K562 (cell line): ENCODE results near the gene CYB5B. TPM values are rescaled to one million over a fixed set of nuclear protein-coding genes. Genes with fewer than 3 reads are reported as not detected.
A peak's percentile ranks its signal among the peaks of the same experiment; 100 is the strongest.

Source experiments
- ARID1B ChIP-seq: fragments of 450-650 bp; IDR thresholded peaks from 2 replicates; pipeline ENCODE4 v1.6.1; 2016; ENCODE audit warnings: antibody characterized with exemption, mild to moderate bottlenecking, inconsistent platforms
- CBFA2T3 ChIP-seq: fragments of 450-650 bp; IDR thresholded peaks from 2 replicates; pipeline ENCODE4 v1.6.1; 2017
- CCNT2 ChIP-seq: IDR thresholded peaks from 2 replicates; pipeline ENCODE4 v1.6.1; 2011; ENCODE audit warnings: borderline replicate concordance, low read depth, mild to moderate bottlenecking, moderate library complexity, mixed read lengths, low read length; ENCODE audit not compliant: insufficient read length; ENCODE audit errors: extremely low read depth
- CEBPB ChIP-seq: fragments of 450-650 bp; IDR thresholded peaks from 2 replicates; pipeline ENCODE4 v1.6.1; 2016; ENCODE audit warnings: missing genetic modification characterization, missing compliant biosample characterization
- EHMT2 ChIP-seq: fragments of 450-650 bp; IDR thresholded peaks from 2 replicates; pipeline ENCODE4 v1.6.1; 2018; ENCODE audit warnings: antibody characterized with exemption
- ETV5 ChIP-seq: sonication (generic); formaldehyde crosslinking; IDR thresholded peaks from 2 replicates; pipeline ENCODE4 v1.4.0; 2020; ENCODE audit warnings: low read depth, mild to moderate bottlenecking, missing genetic modification reagents
- GTF2E2 ChIP-seq: fragments of 200-800 bp; sonication (Bioruptor generic); IDR thresholded peaks from 2 replicates; pipeline ENCODE4 v1.6.1; 2016; ENCODE audit warnings: missing genetic modification characterization, missing compliant biosample characterization
- MTA3 ChIP-seq: fragments of 450-650 bp; formaldehyde crosslinking; IDR thresholded peaks from 2 replicates; pipeline ENCODE4 v1.6.1; 2017; ENCODE audit warnings: mild to moderate bottlenecking, borderline replicate concordance
- OTX1 ChIP-seq: fragments of 450-650 bp; formaldehyde crosslinking; IDR thresholded peaks from 2 replicates; pipeline ENCODE4 v1.4.0; 2022; ENCODE audit warnings: mild to moderate bottlenecking
- RFX7 ChIP-seq: fragments of 250-450 bp; sonication (Bioruptor Pico); IDR thresholded peaks from 2 replicates; pipeline ENCODE4 v1.5.1; 2021; ENCODE audit warnings: mild to moderate bottlenecking
- SOX6 ChIP-seq: fragments of 450-650 bp; IDR thresholded peaks from 2 replicates; pipeline ENCODE4 v1.6.1; 2014; ENCODE audit warnings: mild to moderate bottlenecking
- TAF7 ChIP-seq: fragments of 450-650 bp; IDR thresholded peaks from 2 replicates; pipeline ENCODE4 v1.6.1; 2016; ENCODE audit warnings: missing genetic modification characterization, missing compliant biosample characterization
- TCF3 ChIP-seq: sonication (generic); formaldehyde crosslinking; IDR thresholded peaks from 2 replicates; pipeline ENCODE4 v1.4.0; 2020; ENCODE audit warnings: mild to moderate bottlenecking, missing genetic modification reagents
- TFAM ChIP-seq: fragments of 250-450 bp; sonication (Bioruptor Pico); conservative IDR thresholded peaks from 2 replicates; pipeline ENCODE4 v1.5.0; 2021; ENCODE audit warnings: mild to moderate bottlenecking, moderate library complexity
- ZFP1 ChIP-seq: fragments of 450-650 bp; formaldehyde crosslinking; IDR thresholded peaks from 2 replicates; pipeline ENCODE4 v1.4.0; 2020; ENCODE audit warnings: mild to moderate bottlenecking, mixed read lengths
- polyA plus RNA-seq, 8 experiments: library from polyadenylated mRNA; depleted of rRNA in 4 of 8; stranded (reverse) in 5 of 8; unstranded in 3 of 8; fragments of >200 nt; fragmentation: Nextera tagmentation in 2 of 8; fragmentation: Illumina TruSeq in 1 of 8; extraction: Ambion mirVana in 2 of 8; extraction: Trizol in 1 of 8; gene quantifications; 2 replicates each; pipeline versions ENCODE4 v1.2.1 to v1.2.3, GENCODE V29; 2011 to 2014; ENCODE audit warnings: inconsistent platforms in 1 of 8, missing spikeins in 1 of 8
- total RNA-seq, 7 experiments: library from RNA; depleted of rRNA in 6 of 7; stranded (reverse); fragments of >200 nt in 6 of 7; fragmentation: Illumina TruSeq in 2 of 7; extraction: Trizol in 2 of 7; gene quantifications; 2 replicates each; pipeline versions ENCODE4 v1.2.1 to v1.2.3, GENCODE V29; 2011 to 2021; ENCODE audit warnings: low replicate concordance in 1 of 7
- TF ChIP-seq, protein P1 (sequence below): fragments of 250-450 bp; sonication (Bioruptor Pico); IDR thresholded peaks from 2 replicates; pipeline ENCODE4 v1.4.0; 2020; ENCODE audit warnings: mild to moderate bottlenecking, moderate library complexity, borderline replicate concordance
- TF ChIP-seq, protein P2 (sequence below), 2 experiments: fragments of 450-650 bp in 1 of 2; sonication (generic) in 1 of 2; formaldehyde crosslinking; conservative IDR thresholded peaks; 2 replicates each; pipeline versions ENCODE4 v1.4.0 to v1.8.1; 2020 to 2022; ENCODE audit warnings: mild to moderate bottlenecking in 1 of 2, missing genetic modification reagents in 1 of 2
- TF ChIP-seq, protein P3 (sequence below): fragments of 200-400 bp; formaldehyde crosslinking; IDR thresholded peaks from 2 replicates; pipeline ENCODE4 v1.6.1; 2017; ENCODE audit warnings: mild to moderate bottlenecking, low read depth, low read length, moderate library complexity
- TF ChIP-seq, protein P4 (sequence below): fragments of 450-650 bp; IDR thresholded peaks from 2 replicates; pipeline ENCODE4 v1.6.1; 2018; ENCODE audit not compliant: partially characterized antibody

The CYB5B gene
- total and polyA plus RNA-seq, 9 of the 15 experiments (the other 6 are each of a cell fraction or from before 2014, with no cell fraction given), result 29.9 to 274 (median 136) TPM

DNA sequence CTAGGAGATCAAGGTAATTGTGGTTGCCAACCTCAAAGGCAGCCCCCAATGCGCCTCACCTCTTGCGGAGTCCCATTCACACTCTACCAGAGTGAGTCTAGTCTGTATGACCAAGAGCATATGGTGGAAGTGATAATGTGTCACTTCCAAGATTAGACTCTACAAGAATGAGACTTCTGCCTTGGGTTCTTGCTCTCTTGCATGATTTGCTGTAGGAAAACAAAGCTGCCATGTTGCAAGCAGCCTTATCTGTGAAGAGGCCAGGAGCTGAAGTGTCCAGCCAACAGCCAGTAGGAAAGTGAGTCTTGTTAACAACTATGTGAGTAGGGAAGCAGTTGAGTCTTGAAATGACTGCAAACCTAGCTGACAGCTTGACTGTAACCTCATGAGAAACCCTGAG is 42.0 kb upstream of the CYB5B start (continued):
- TF ChIP-seq CCNT2, result no peak
- no peak for TF ChIP-seq RFX7 (CRISPR knock-in tag)
- TF ChIP-seq EHMT2, result peak; percentile 74
- TF ChIP-seq TAF7 (tag), result no peak
- TF ChIP-seq GTF2E2, result no peak
- TF ChIP-seq ARID1B, result peak; percentile 68
- TF ChIP-seq ZFP1, result no peak
- TF ChIP-seq CBFA2T3, result peak; percentile 59
- TF ChIP-seq, protein P1, sequence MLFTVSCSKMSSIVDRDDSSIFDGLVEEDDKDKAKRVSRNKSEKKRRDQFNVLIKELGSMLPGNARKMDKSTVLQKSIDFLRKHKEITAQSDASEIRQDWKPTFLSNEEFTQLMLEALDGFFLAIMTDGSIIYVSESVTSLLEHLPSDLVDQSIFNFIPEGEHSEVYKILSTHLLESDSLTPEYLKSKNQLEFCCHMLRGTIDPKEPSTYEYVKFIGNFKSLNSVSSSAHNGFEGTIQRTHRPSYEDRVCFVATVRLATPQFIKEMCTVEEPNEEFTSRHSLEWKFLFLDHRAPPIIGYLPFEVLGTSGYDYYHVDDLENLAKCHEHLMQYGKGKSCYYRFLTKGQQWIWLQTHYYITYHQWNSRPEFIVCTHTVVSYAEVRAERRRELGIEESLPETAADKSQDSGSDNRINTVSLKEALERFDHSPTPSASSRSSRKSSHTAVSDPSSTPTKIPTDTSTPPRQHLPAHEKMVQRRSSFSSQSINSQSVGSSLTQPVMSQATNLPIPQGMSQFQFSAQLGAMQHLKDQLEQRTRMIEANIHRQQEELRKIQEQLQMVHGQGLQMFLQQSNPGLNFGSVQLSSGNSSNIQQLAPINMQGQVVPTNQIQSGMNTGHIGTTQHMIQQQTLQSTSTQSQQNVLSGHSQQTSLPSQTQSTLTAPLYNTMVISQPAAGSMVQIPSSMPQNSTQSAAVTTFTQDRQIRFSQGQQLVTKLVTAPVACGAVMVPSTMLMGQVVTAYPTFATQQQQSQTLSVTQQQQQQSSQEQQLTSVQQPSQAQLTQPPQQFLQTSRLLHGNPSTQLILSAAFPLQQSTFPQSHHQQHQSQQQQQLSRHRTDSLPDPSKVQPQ (CRISPR knock-in tag), result no peak
- TF ChIP-seq, protein P2, sequence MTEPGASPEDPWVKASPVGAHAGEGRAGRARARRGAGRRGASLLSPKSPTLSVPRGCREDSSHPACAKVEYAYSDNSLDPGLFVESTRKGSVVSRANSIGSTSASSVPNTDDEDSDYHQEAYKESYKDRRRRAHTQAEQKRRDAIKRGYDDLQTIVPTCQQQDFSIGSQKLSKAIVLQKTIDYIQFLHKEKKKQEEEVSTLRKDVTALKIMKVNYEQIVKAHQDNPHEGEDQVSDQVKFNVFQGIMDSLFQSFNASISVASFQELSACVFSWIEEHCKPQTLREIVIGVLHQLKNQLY (CRISPR knock-in tag; conservative IDR thresholded peaks at IDR 0.05), result no peak
- TF ChIP-seq TCF3 (CRISPR knock-in tag), result peak; percentile 80
- TF ChIP-seq ETV5 (CRISPR knock-in tag), result no peak
- TF ChIP-seq, protein P3, sequence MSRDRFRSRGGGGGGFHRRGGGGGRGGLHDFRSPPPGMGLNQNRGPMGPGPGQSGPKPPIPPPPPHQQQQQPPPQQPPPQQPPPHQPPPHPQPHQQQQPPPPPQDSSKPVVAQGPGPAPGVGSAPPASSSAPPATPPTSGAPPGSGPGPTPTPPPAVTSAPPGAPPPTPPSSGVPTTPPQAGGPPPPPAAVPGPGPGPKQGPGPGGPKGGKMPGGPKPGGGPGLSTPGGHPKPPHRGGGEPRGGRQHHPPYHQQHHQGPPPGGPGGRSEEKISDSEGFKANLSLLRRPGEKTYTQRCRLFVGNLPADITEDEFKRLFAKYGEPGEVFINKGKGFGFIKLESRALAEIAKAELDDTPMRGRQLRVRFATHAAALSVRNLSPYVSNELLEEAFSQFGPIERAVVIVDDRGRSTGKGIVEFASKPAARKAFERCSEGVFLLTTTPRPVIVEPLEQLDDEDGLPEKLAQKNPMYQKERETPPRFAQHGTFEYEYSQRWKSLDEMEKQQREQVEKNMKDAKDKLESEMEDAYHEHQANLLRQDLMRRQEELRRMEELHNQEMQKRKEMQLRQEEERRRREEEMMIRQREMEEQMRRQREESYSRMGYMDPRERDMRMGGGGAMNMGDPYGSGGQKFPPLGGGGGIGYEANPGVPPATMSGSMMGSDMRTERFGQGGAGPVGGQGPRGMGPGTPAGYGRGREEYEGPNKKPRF, result no peak
- TF ChIP-seq MTA3, result no peak
- no peak for TF ChIP-seq OTX1 (CRISPR knock-in tag)
- no peak for TF ChIP-seq TFAM (CRISPR knock-in tag)
- TF ChIP-seq, protein P4, sequence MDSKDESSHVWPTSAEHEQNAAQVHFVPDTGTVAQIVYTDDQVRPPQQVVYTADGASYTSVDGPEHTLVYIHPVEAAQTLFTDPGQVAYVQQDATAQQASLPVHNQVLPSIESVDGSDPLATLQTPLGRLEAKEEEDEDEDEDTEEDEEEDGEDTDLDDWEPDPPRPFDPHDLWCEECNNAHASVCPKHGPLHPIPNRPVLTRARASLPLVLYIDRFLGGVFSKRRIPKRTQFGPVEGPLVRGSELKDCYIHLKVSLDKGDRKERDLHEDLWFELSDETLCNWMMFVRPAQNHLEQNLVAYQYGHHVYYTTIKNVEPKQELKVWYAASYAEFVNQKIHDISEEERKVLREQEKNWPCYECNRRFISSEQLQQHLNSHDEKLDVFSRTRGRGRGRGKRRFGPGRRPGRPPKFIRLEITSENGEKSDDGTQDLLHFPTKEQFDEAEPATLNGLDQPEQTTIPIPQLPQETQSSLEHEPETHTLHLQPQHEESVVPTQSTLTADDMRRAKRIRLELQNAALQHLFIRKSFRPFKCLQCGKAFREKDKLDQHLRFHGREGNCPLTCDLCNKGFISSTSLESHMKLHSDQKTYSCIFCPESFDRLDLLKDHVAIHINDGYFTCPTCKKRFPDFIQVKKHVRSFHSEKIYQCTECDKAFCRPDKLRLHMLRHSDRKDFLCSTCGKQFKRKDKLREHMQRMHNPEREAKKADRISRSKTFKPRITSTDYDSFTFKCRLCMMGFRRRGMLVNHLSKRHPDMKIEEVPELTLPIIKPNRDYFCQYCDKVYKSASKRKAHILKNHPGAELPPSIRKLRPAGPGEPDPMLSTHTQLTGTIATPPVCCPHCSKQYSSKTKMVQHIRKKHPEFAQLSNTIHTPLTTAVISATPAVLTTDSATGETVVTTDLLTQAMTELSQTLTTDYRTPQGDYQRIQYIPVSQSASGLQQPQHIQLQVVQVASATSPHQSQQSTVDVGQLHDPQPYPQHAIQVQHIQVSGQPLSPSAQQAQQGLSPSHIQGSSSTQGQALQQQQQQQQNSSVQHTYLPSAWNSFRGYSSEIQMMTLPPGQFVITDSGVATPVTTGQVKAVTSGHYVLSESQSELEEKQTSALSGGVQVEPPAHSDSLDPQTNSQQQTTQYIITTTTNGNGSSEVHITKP, result no peak
- peak; percentile 74 for TF ChIP-seq SOX6
- peak; percentile 68 for TF ChIP-seq CEBPB (tag)
